Measurements from ENCODE around the gene FPGS. TPM values are rescaled to one million over a fixed set of nuclear protein-coding genes. Genes with fewer than 3 reads are reported as not detected.
A peak's percentile ranks its signal among the peaks of the same experiment; 100 is the strongest.

FPGS gene
- polyA plus RNA-seq, 1 donor (not counting 4 experiments of a cell fraction or from before 2014, with no cell fraction given) = 38.2 TPM

GRCh38 chr9:127769929-127770582 is 32.6 kb upstream of the FPGS start:
- Histone ChIP-seq H4K20me1 (ENCODE audit: control insufficient read depth, extremely low read depth, insufficient read depth, low read length) (no peaks in the 10 kb centered on the region), H3K4me1 (ENCODE audit: control insufficient read depth, extremely low read depth, insufficient read depth, low read length) (peaks cover 10% of the 10 kb centered on the region), H3K79me2 (ENCODE audit: control insufficient read depth, insufficient read depth, low read length) (no peaks in the 10 kb centered on the region), H3K9ac (ENCODE audit: control insufficient read depth, extremely low read depth, insufficient read depth, low read length) (no peak overlapping the region), H3K4me2 (ENCODE audit: control insufficient read depth, extremely low read depth, insufficient read depth, low read depth, low read length) (peak overlapping the region; percentile 87), H3K36me3 (ENCODE audit: control insufficient read depth in 2 of 2, extremely low read depth in 1 of 2, insufficient read depth in 2 of 2, low read length in 2 of 2) (no peaks in the 10 kb centered on the region), H3K27ac (ENCODE audit: control insufficient read depth, insufficient read depth, low read length) (no peak overlapping the region), H3K27me3 (ENCODE audit: control insufficient read depth, extremely low read depth, insufficient read depth, low read length) (no peaks in the 10 kb centered on the region), H3K4me3 (ENCODE audit: control insufficient read depth in 2 of 3, extremely low read depth in 1 of 3, insufficient read depth in 2 of 3, low read depth in 1 of 3, low read length in 3 of 3) (no peak overlapping the region), H3K9me3 (ENCODE audit: control insufficient read depth, low read depth, low read length) (no peaks in the 10 kb centered on the region), H3K9me1 (ENCODE audit: control insufficient read depth, extremely low read depth, insufficient read depth, low read length) (no peaks in the 10 kb centered on the region), H2AFZ (ENCODE audit: control insufficient read depth, low read length) (no peak overlapping the region)
- TF ChIP-seq CTCF (optimal IDR thresholded peaks at IDR 0.05 in 1 of 3, IDR thresholded peaks at IDR 0.05 in 1 of 3, conservative IDR thresholded peaks at IDR 0.05 in 1 of 3; ENCODE audit: extremely low read depth in 1 of 3, insufficient read depth in 2 of 3, low read length in 3 of 3) (no peak), EZH2 (IDR thresholded peaks at IDR 0.05; ENCODE audit: low read length) (no peak)
- dilution Hi-C loops (cut with MboI; ENCODE audit: extremely low pct_ligation_motif_present, low sequenced_read_pairs) = no loop called here
- no peak for DNase-seq (ENCODE audit: low read depth, low spot score)
- no peak for FAIRE-seq

GRCh38 chr9:127770583-127770904 is 32.1 kb upstream of the FPGS start:
- peak overlapping the region in 2 of 3 experiments; percentile 64 to 73 for H3K4me3 ChIP-seq (ENCODE audit: control insufficient read depth in 2 of 3, extremely low read depth in 1 of 3, insufficient read depth in 2 of 3, low read depth in 1 of 3, low read length in 3 of 3)
- peak overlapping the region; percentile 11 for H3K9ac ChIP-seq (ENCODE audit: control insufficient read depth, extremely low read depth, insufficient read depth, low read length)
- peak overlapping the region; percentile 34 for H3K27ac ChIP-seq (ENCODE audit: control insufficient read depth, insufficient read depth, low read length)

More at GRCh38 chr9:127770583-127770904, 32.1 kb upstream of the FPGS start:
- Histone ChIP-seq H3K9me1 (ENCODE audit: control insufficient read depth, extremely low read depth, insufficient read depth, low read length) (no peaks in the 10 kb centered on the region), H2AFZ (ENCODE audit: control insufficient read depth, low read length) (no peak overlapping the region), H3K36me3 (ENCODE audit: control insufficient read depth in 2 of 2, extremely low read depth in 1 of 2, insufficient read depth in 2 of 2, low read length in 2 of 2) (no peaks in the 10 kb centered on the region), H4K20me1 (ENCODE audit: control insufficient read depth, extremely low read depth, insufficient read depth, low read length) (no peaks in the 10 kb centered on the region), H3K79me2 (ENCODE audit: control insufficient read depth, insufficient read depth, low read length) (no peaks in the 10 kb centered on the region), H3K9me3 (ENCODE audit: control insufficient read depth, low read depth, low read length) (no peaks in the 10 kb centered on the region), H3K4me2 (ENCODE audit: control insufficient read depth, extremely low read depth, insufficient read depth, low read depth, low read length) (peak overlapping the region; percentile 87), H3K4me1 (ENCODE audit: control insufficient read depth, extremely low read depth, insufficient read depth, low read length) (peaks cover 10% of the 10 kb centered on the region), H3K27me3 (ENCODE audit: control insufficient read depth, extremely low read depth, insufficient read depth, low read length) (no peaks in the 10 kb centered on the region)
- no peak for DNase-seq (ENCODE audit: low read depth, low spot score)
- no peak for FAIRE-seq
- dilution Hi-C loops (cut with MboI; ENCODE audit: extremely low pct_ligation_motif_present, low sequenced_read_pairs) = no loop called here
- TF ChIP-seq CTCF (optimal IDR thresholded peaks at IDR 0.05 in 1 of 3, IDR thresholded peaks at IDR 0.05 in 1 of 3, conservative IDR thresholded peaks at IDR 0.05 in 1 of 3; ENCODE audit: extremely low read depth in 1 of 3, insufficient read depth in 2 of 3, low read length in 3 of 3) = no peak
- TF ChIP-seq EZH2 (IDR thresholded peaks at IDR 0.05; ENCODE audit: low read length) = no peak
